ENCODE measurements around the gene TRPT1. TPM values are rescaled to one million over a fixed set of nuclear protein-coding genes. Genes with fewer than 3 reads are reported as not detected.
A peak's percentile ranks its signal among the peaks of the same experiment; 100 is the strongest.

TRPT1 gene
- total RNA-seq, 4 donors from 2014 or later, result 41.4 to 59.9 (median 50.3) TPM

DNA sequence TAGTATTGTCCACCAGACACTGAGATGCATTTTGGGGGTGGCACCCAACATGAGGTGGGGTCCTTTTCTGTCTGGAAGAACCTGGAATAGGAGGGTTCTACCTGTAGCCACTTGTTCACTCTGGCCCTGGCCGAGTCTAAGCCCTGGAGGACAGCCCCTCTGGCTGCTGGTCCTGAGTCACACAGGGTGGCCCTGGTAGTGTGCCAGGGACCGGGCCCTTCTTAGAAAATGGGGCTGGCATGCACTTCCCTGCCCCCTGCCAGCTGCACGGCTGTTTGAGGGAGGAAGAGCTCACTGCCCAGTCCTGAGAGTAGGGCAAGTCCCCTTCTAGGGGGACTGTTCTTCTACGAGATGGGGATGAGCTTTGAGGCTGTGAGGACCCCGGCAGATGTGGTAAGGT lies 27.5 kb upstream of the TRPT1 start:
- H3K27me3 ChIP-seq, result no peaks in the 10 kb centered on the region
- H3K9me3 ChIP-seq, result no peaks in the 10 kb centered on the region
- no CpG with 5 or more reads among the region's 5 CpGs for WGBS, 2 donors (ENCODE audit: low coverage in 1 of 2)
- no peak overlapping the region for H3K4me3 ChIP-seq
- no peak overlapping the region for H3K27ac ChIP-seq
- peaks cover 0 to 44% of the 10 kb centered on the region in 2 donors for H3K36me3 ChIP-seq
- TF ChIP-seq, protein P1, sequence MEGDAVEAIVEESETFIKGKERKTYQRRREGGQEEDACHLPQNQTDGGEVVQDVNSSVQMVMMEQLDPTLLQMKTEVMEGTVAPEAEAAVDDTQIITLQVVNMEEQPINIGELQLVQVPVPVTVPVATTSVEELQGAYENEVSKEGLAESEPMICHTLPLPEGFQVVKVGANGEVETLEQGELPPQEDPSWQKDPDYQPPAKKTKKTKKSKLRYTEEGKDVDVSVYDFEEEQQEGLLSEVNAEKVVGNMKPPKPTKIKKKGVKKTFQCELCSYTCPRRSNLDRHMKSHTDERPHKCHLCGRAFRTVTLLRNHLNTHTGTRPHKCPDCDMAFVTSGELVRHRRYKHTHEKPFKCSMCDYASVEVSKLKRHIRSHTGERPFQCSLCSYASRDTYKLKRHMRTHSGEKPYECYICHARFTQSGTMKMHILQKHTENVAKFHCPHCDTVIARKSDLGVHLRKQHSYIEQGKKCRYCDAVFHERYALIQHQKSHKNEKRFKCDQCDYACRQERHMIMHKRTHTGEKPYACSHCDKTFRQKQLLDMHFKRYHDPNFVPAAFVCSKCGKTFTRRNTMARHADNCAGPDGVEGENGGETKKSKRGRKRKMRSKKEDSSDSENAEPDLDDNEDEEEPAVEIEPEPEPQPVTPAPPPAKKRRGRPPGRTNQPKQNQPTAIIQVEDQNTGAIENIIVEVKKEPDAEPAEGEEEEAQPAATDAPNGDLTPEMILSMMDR (IDR thresholded peaks at IDR 0.05), result no peak
- no peak for TF ChIP-seq POLR2AphosphoS5 (IDR thresholded peaks at IDR 0.05)
- no peak for TF ChIP-seq EP300 (IDR thresholded peaks at IDR 0.05)
- no peak for ATAC-seq
- peaks cover 0 to 41% (median 25%) of the 10 kb centered on the region in 3 donors for H3K4me1 ChIP-seq

GRCh38 chr11:64253043-64253442 lies 27.1 kb upstream of the TRPT1 start:
- no peak for ATAC-seq
- H3K4me1 ChIP-seq, result peaks cover 0 to 41% (median 25%) of the 10 kb centered on the region in 3 donors
- WGBS, 2 donors (ENCODE audit: low coverage in 1 of 2), result 62% methylated on average over 3 of the region's 8 CpGs; no CpG with 5 or more reads in 1 of the 2 donors

GRCh38 chr11:64252003-64252872 lies 26.3 kb upstream of the TRPT1 start:
- H3K9me3 ChIP-seq, result no peaks in the 10 kb centered on the region
- H3K4me1 ChIP-seq, result peaks cover 0 to 49% (median 30%) of the 10 kb centered on the region in 3 donors
- WGBS, 2 donors (ENCODE audit: low coverage in 1 of 2), result 0% methylated on average over 6 to 10 of the region's 23 CpGs
- ATAC-seq, result no peak
- H3K4me3 ChIP-seq, result peak overlapping the region; percentile 80 to 93
- H3K36me3 ChIP-seq, result peaks cover 0 to 31% of the 10 kb centered on the region in 2 donors
- TF ChIP-seq POLR2AphosphoS5 (IDR thresholded peaks at IDR 0.05), result no peak
- TF ChIP-seq, protein P1 (IDR thresholded peaks at IDR 0.05), result peak in 3 of 4 experiments; percentile 17 to 44 (median 17)
- peak overlapping the region in 3 of 4 donors; percentile 83 to 86 (median 84) for H3K27ac ChIP-seq
- H3K27me3 ChIP-seq, result no peaks in the 10 kb centered on the region

More at GRCh38 chr11:64253043-64253442, 27.1 kb upstream of the TRPT1 start:
- H3K36me3 ChIP-seq, result peaks cover 0 to 39% of the 10 kb centered on the region in 2 donors
- TF ChIP-seq, protein P1 (IDR thresholded peaks at IDR 0.05), result no peak
- TF ChIP-seq POLR2AphosphoS5 (IDR thresholded peaks at IDR 0.05), result no peak
- no peak for TF ChIP-seq POLR2A (IDR thresholded peaks at IDR 0.05)
- no peak for TF ChIP-seq EP300 (IDR thresholded peaks at IDR 0.05)
- no peaks in the 10 kb centered on the region for H3K27me3 ChIP-seq
- peak overlapping the region in 1 of 2 donors; percentile 93 for H3K4me3 ChIP-seq
- H3K27ac ChIP-seq, result peak overlapping the region in 3 of 4 donors; percentile 57 to 86 (median 83)
- H3K9me3 ChIP-seq, result no peaks in the 10 kb centered on the region

- H3K4me3 ChIP-seq, result peak overlapping the region; percentile 80 to 93
- no peak for TF ChIP-seq POLR2A (IDR thresholded peaks at IDR 0.05)
- no peak for TF ChIP-seq POLR2AphosphoS5 (IDR thresholded peaks at IDR 0.05)
- no peak for TF ChIP-seq EP300 (IDR thresholded peaks at IDR 0.05)
- TF ChIP-seq, protein P1 (IDR thresholded peaks at IDR 0.05), result no peak
- no peak for ATAC-seq
- H3K4me1 ChIP-seq, result peaks cover 0 to 49% (median 30%) of the 10 kb centered on the region in 3 donors
- no peaks in the 10 kb centered on the region for H3K9me3 ChIP-seq
- H3K27me3 ChIP-seq, result no peaks in the 10 kb centered on the region
- H3K27ac ChIP-seq, result peak overlapping the region; percentile 30 to 86 (median 84)
- H3K36me3 ChIP-seq, result peaks cover 0 to 26% of the 10 kb centered on the region in 2 donors
- WGBS, 2 donors (ENCODE audit: low coverage in 1 of 2), result 0% methylated on average over 4 to 9 of the region's 18 CpGs
Measured at GRCh38 chr11:64251753-64252002, 25.7 kb upstream of the TRPT1 start.
